NCI-H2107 (cell line): Measurements from ENCODE around the gene AURKAIP1.
"Not testable (repeated sequence)": the region's sequence is repeated elsewhere in the genome, so short reads cannot be mapped to it uniquely, and the experiment has no call there.

Experiments used
- DNase-seq: peaks from one replicate; lab custom pipeline; 2025; lab: John Stamatoyannopoulos, UW

AURKAIP1 gene

GRCh38 chr1:1406101-1406820, 31.3 kb upstream of the AURKAIP1 start:
- no peak for DNase-seq

GRCh38 chr1:1403653-1404052, 28.6 kb upstream of the AURKAIP1 start:
- DNase-seq, result no peak

- DNase-seq, result not testable (repeated sequence)
Measured at GRCh38 chr1:1402901-1403392, 27.9 kb upstream of the AURKAIP1 start.

- no peak for DNase-seq
Measured at GRCh38 chr1:1402072-1402900, 27.3 kb upstream of the AURKAIP1 start.

- DNase-seq, result no peak
Measured at GRCh38 chr1:1401457-1402010, 26.5 kb upstream of the AURKAIP1 start.

GRCh38 chr1:1400576-1401456, 25.8 kb upstream of the AURKAIP1 start:
- no peak for DNase-seq

GRCh38 chr1:1399872-1400575, 25.0 kb upstream of the AURKAIP1 start:
- no peak for DNase-seq

GRCh38 chr1:1399187-1399871, 24.3 kb upstream of the AURKAIP1 start, which contains the start of gene CCNL2:
Gene CCNL2, minus strand, starts transcription at chr1:1399335. Its CDS starts 29 bp downstream, at chr1:1399306.
- DNase-seq, result peak; percentile 14

- DNase-seq, result no peak
Measured at GRCh38 chr1:1398677-1399186, 23.7 kb upstream of the AURKAIP1 start.

GRCh38 chr1:1397839-1398523, 23.0 kb upstream of the AURKAIP1 start:
- DNase-seq, result no peak

- no peak for DNase-seq
Measured at GRCh38 chr1:1395166-1395565, 20.2 kb upstream of the AURKAIP1 start.

- no peak for DNase-seq
Measured at GRCh38 chr1:1394116-1394515, 19.1 kb upstream of the AURKAIP1 start.

GRCh38 chr1:1393428-1393827, 18.4 kb upstream of the AURKAIP1 start:
- no peak for DNase-seq

- no peak for DNase-seq
Measured at GRCh38 chr1:1393014-1393413, 18.0 kb upstream of the AURKAIP1 start.

GRCh38 chr1:1391225-1391624, 16.2 kb upstream of the AURKAIP1 start:
- no peak for DNase-seq

- no peak for DNase-seq
Measured at GRCh38 chr1:1390675-1391074, 15.7 kb upstream of the AURKAIP1 start.

GRCh38 chr1:1388078-1388472, 13.1 kb upstream of the AURKAIP1 start:
- no peak for DNase-seq

GRCh38 chr1:1387098-1388077, 12.4 kb upstream of the AURKAIP1 start:
- DNase-seq, result no peak
